ENCODE data around the gene ALX3. TPM values are rescaled to one million over a fixed set of nuclear protein-coding genes. Genes with fewer than 3 reads are reported as not detected.

Gene ALX3
- total RNA-seq, 2 donors from 2014 or later, result not detected

DNA sequence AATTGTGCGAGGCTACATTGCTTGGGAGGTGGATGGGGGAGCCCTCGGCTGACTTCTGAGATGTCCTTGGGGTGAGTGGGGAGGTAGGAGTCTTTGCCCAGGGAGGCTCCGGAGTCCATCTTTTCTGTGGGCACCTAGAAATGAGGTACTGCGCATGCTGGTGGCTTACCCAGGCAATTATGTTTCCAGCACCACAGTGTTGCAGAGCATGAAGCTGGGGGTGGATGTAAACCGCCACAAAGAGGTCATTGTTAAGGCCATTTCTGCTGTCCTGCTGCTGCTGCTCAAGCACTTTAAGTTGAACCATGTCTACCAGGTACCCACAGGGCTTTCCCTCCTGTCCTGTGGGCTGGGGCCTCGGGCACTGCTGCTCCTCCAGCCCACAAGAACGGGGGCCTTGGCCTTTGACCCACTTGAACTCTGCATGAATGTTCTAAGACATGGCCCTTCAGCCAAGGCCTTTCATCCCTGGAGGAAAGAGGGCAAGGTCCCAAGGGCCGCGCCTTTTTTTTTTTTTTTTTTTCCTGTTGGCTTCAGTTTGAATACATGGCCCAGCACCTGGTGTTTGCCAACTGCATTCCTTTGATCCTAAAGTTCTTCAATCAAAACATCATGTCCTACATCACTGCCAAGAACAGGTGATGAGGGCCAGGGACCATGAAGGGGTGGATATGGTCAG lies 21.4 kb downstream of the ALX3 start:
- Histone ChIP-seq H3K4me1 (ENCODE audit: control insufficient read depth, insufficient read depth, low read length) (no peaks in the 10 kb centered on the region), H3K4me3 (ENCODE audit: low read length) (no peak overlapping the region), H3K9ac (ENCODE audit: extremely low read depth, low read length, poor library complexity, severe bottlenecking) (no peak overlapping the region), H3K36me3 (ENCODE audit: control insufficient read depth, insufficient read depth, low read length) (peaks cover 90% of the 10 kb centered on the region), H3K27ac (ENCODE audit: low read depth, low read length) (no peak overlapping the region), H3K27me3 (ENCODE audit: control insufficient read depth, insufficient read depth, low read length, poor library complexity, severe bottlenecking) (no peaks in the 10 kb centered on the region), H3K9me3 (ENCODE audit: control insufficient read depth, low read length) (no peaks in the 10 kb centered on the region)
- no peak for DNase-seq
- TF ChIP-seq, protein P1, sequence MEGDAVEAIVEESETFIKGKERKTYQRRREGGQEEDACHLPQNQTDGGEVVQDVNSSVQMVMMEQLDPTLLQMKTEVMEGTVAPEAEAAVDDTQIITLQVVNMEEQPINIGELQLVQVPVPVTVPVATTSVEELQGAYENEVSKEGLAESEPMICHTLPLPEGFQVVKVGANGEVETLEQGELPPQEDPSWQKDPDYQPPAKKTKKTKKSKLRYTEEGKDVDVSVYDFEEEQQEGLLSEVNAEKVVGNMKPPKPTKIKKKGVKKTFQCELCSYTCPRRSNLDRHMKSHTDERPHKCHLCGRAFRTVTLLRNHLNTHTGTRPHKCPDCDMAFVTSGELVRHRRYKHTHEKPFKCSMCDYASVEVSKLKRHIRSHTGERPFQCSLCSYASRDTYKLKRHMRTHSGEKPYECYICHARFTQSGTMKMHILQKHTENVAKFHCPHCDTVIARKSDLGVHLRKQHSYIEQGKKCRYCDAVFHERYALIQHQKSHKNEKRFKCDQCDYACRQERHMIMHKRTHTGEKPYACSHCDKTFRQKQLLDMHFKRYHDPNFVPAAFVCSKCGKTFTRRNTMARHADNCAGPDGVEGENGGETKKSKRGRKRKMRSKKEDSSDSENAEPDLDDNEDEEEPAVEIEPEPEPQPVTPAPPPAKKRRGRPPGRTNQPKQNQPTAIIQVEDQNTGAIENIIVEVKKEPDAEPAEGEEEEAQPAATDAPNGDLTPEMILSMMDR (conservative IDR thresholded peaks at IDR 0.05), result no peak
- H3K27ac Mint-ChIP-seq, result no peak overlapping the region
- 94 to 96% methylated on average over 7 to 9 of the region's 9 CpGs for WGBS, 2 experiments (ENCODE audit: insufficient coverage in 1 of 2, insufficient read length in 1 of 2)
- no peaks in the 10 kb centered on the region for H3K4me1 Mint-ChIP-seq
- H3K27me3 Mint-ChIP-seq (ENCODE audit: insufficient read depth), result no peaks in the 10 kb centered on the region
- H3K36me3 Mint-ChIP-seq (ENCODE audit: low read depth), result peaks cover 80% of the 10 kb centered on the region
- H3K9me3 Mint-ChIP-seq, result no peaks in the 10 kb centered on the region
- H3K4me3 Mint-ChIP-seq, result no peak overlapping the region

DNA sequence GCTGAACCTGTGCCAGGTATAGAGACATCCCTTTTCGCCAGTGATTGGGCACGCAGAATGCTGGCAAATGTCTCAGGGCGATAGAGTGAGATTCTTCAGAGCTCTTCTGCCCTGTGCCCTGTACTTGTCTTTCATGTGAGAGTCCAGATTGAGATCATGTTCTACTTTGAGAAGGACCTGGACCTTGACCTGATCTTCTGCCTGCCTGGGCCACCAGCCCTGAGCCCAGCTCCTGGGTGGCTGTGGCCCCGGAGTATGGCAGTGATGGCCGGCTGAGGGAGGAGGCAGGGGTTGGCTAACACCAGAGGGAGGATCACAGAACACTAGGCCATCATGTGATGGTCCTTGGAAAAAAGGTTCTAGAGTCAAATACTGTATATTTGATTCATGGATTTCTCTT lies 22.2 kb downstream of the ALX3 start:
- Histone ChIP-seq H3K27me3 (ENCODE audit: control insufficient read depth, insufficient read depth, low read length, poor library complexity, severe bottlenecking) (no peaks in the 10 kb centered on the region), H3K9ac (ENCODE audit: extremely low read depth, low read length, poor library complexity, severe bottlenecking) (no peak overlapping the region), H3K9me3 (ENCODE audit: control insufficient read depth, low read length) (no peaks in the 10 kb centered on the region), H3K27ac (ENCODE audit: low read depth, low read length) (no peak overlapping the region), H3K4me1 (ENCODE audit: control insufficient read depth, insufficient read depth, low read length) (no peaks in the 10 kb centered on the region), H3K36me3 (ENCODE audit: control insufficient read depth, insufficient read depth, low read length) (peaks cover 91% of the 10 kb centered on the region), H3K4me3 (ENCODE audit: low read length) (no peak overlapping the region)
- Mint-ChIP-seq H3K9me3 (no peaks in the 10 kb centered on the region), H3K27me3 (ENCODE audit: insufficient read depth) (no peaks in the 10 kb centered on the region), H3K36me3 (ENCODE audit: low read depth) (peaks cover 82% of the 10 kb centered on the region), H3K4me1 (no peaks in the 10 kb centered on the region), H3K4me3 (no peak overlapping the region), H3K27ac (no peak overlapping the region)
- no peak for DNase-seq
- 89 to 95% methylated on average over 4 to 5 of the region's 5 CpGs for WGBS, 2 experiments (ENCODE audit: insufficient coverage in 1 of 2, insufficient read length in 1 of 2)
- TF ChIP-seq, protein P1 (conservative IDR thresholded peaks at IDR 0.05), result no peak

DNA sequence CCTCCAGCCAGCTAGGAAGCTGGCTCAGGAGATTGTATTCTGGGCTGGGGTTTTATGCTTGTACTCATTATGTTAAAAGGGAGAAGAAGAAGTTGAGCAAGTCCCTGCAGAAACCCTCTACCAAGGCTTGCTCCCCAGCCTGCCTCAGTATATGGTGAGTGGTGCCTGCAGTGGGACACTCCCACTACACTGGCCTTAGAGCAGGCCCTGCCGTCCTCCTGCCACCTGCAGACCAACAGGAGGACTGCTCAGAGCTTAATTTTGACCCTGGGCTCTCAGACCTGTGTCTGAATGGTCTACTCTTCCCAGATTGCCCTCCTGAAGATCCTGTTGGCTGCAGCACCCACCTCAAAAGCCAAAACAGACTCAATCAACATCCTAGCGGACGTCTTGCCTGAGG lies 23.0 kb downstream of the ALX3 start:
- Histone ChIP-seq H3K9ac (ENCODE audit: extremely low read depth, low read length, poor library complexity, severe bottlenecking) (no peak overlapping the region), H3K9me3 (ENCODE audit: control insufficient read depth, low read length) (no peaks in the 10 kb centered on the region), H3K27me3 (ENCODE audit: control insufficient read depth, insufficient read depth, low read length, poor library complexity, severe bottlenecking) (no peaks in the 10 kb centered on the region), H3K4me3 (ENCODE audit: low read length) (no peak overlapping the region), H3K36me3 (ENCODE audit: control insufficient read depth, insufficient read depth, low read length) (peaks cover 94% of the 10 kb centered on the region), H3K27ac (ENCODE audit: low read depth, low read length) (no peak overlapping the region), H3K4me1 (ENCODE audit: control insufficient read depth, insufficient read depth, low read length) (no peaks in the 10 kb centered on the region)
- DNase-seq, result no peak
- TF ChIP-seq, protein P1 (conservative IDR thresholded peaks at IDR 0.05), result peak; percentile 43
- peaks cover 85% of the 10 kb centered on the region for H3K36me3 Mint-ChIP-seq (ENCODE audit: low read depth)
- H3K4me1 Mint-ChIP-seq, result no peaks in the 10 kb centered on the region
- no peaks in the 10 kb centered on the region for H3K9me3 Mint-ChIP-seq
- WGBS, 2 experiments (ENCODE audit: insufficient coverage in 1 of 2, insufficient read length in 1 of 2), result 81 to 93% methylated on average over 3 of the region's 3 CpGs
- H3K27ac Mint-ChIP-seq, result no peak overlapping the region
- no peak overlapping the region for H3K4me3 Mint-ChIP-seq
- H3K27me3 Mint-ChIP-seq (ENCODE audit: insufficient read depth), result no peaks in the 10 kb centered on the region

Data from endodermal cell (in vitro differentiated cells).